Measurements from ENCODE around the gene LAMC3. TPM values are rescaled to one million over a fixed set of nuclear protein-coding genes. Genes with fewer than 3 reads are reported as not detected.

Gene LAMC3
- total RNA-seq, 2 experiments from 2014 or later: 0.66 to 1.7 TPM

- no peaks in the 10 kb centered on the region for H3K9me3 ChIP-seq (ENCODE audit: control insufficient read depth in 1 of 2, insufficient read depth in 1 of 2, low read length in 2 of 2)
- H3K9me3 Mint-ChIP-seq: no peaks in the 10 kb centered on the region
- CTCF ChIA-PET: no interaction called here
- POLR2A ChIA-PET: no interaction called here
- no peak overlapping the region for H3K4me3 Mint-ChIP-seq
- no peaks in the 10 kb centered on the region for H3K4me1 ChIP-seq (ENCODE audit: insufficient read depth, low read length)
- H3K27me3 Mint-ChIP-seq: peaks cover 5% of the 10 kb centered on the region
- no peaks in the 10 kb centered on the region for H3K36me3 ChIP-seq (ENCODE audit: insufficient read depth, low read length)
- no peaks in the 10 kb centered on the region for H3K27me3 ChIP-seq (ENCODE audit: control insufficient read depth in 1 of 2, insufficient read depth in 2 of 2, low read length in 2 of 2)
- H3K36me3 Mint-ChIP-seq (ENCODE audit: low read depth): no peaks in the 10 kb centered on the region
- H3K27ac ChIP-seq (ENCODE audit: low read depth in 1 of 2, low read length in 2 of 2): no peak overlapping the region
- no peak overlapping the region for H3K27ac Mint-ChIP-seq
- H3K4me1 Mint-ChIP-seq (ENCODE audit: low read depth): no peaks in the 10 kb centered on the region
- DNase-seq (no peak), ATAC-seq (ENCODE audit: poor library complexity) (no peak)
- no peak for TF ChIP-seq CTCF (IDR thresholded peaks at IDR 0.05)
- no peak overlapping the region for H3K4me3 ChIP-seq (ENCODE audit: low read length)
- intact Hi-C loops (cut with DNase I, micrococcal nuclease): no loop called here
Observed at GRCh38 chr9:131085370-131086122, 76.6 kb downstream of the LAMC3 start.

GRCh38 chr9:131087354-131087893 lies 78.5 kb downstream of the LAMC3 start:
- Mint-ChIP-seq H3K9me3 (no peaks in the 10 kb centered on the region), H3K27ac (no peak overlapping the region), H3K4me3 (no peak overlapping the region), H3K36me3 (ENCODE audit: low read depth) (no peaks in the 10 kb centered on the region), H3K27me3 (peaks cover 5% of the 10 kb centered on the region), H3K4me1 (ENCODE audit: low read depth) (no peaks in the 10 kb centered on the region)
- DNase-seq: no peak
- H3K9me3 ChIP-seq (ENCODE audit: control insufficient read depth in 1 of 2, insufficient read depth in 1 of 2, low read length in 2 of 2): no peaks in the 10 kb centered on the region
- no peak overlapping the region for H3K27ac ChIP-seq (ENCODE audit: low read depth in 1 of 2, low read length in 2 of 2)
- H3K4me3 ChIP-seq (ENCODE audit: low read length): no peak overlapping the region
- no peaks in the 10 kb centered on the region for H3K36me3 ChIP-seq (ENCODE audit: insufficient read depth, low read length)
- no peak for ATAC-seq (ENCODE audit: poor library complexity)
- intact Hi-C loops (cut with DNase I, micrococcal nuclease): no loop called here
- no peaks in the 10 kb centered on the region for H3K4me1 ChIP-seq (ENCODE audit: insufficient read depth, low read length)
- no peaks in the 10 kb centered on the region for H3K27me3 ChIP-seq (ENCODE audit: control insufficient read depth in 1 of 2, insufficient read depth in 2 of 2, low read length in 2 of 2)
- POLR2A ChIA-PET: no interaction called here
- CTCF ChIA-PET: no interaction called here
- no peak for TF ChIP-seq CTCF (IDR thresholded peaks at IDR 0.05)

- H3K27me3 Mint-ChIP-seq: peaks cover 16% of the 10 kb centered on the region
- Histone ChIP-seq H3K27me3 (ENCODE audit: control insufficient read depth in 1 of 2, insufficient read depth in 2 of 2, low read length in 2 of 2) (peaks cover 9 to 12% of the 10 kb centered on the region in 2 experiments), H3K4me1 (ENCODE audit: insufficient read depth, low read length) (no peaks in the 10 kb centered on the region), H3K27ac (ENCODE audit: low read depth in 1 of 2, low read length in 2 of 2) (no peak overlapping the region), H3K9me3 (ENCODE audit: control insufficient read depth in 1 of 2, insufficient read depth in 1 of 2, low read length in 2 of 2) (peaks cover 0 to 6% of the 10 kb centered on the region in 2 experiments), H3K36me3 (ENCODE audit: insufficient read depth, low read length) (no peaks in the 10 kb centered on the region), H3K4me3 (ENCODE audit: low read length) (no peak overlapping the region)
- no peak overlapping the region for H3K4me3 Mint-ChIP-seq
- H3K4me1 Mint-ChIP-seq (ENCODE audit: low read depth): no peaks in the 10 kb centered on the region
- CTCF ChIA-PET: no interaction called here
- DNase-seq (no peak), ATAC-seq (ENCODE audit: poor library complexity) (no peak)
- no peaks in the 10 kb centered on the region for H3K36me3 Mint-ChIP-seq (ENCODE audit: low read depth)
- no peak for TF ChIP-seq CTCF (IDR thresholded peaks at IDR 0.05)
- POLR2A ChIA-PET: no interaction called here
- H3K9me3 Mint-ChIP-seq: no peaks in the 10 kb centered on the region
- no peak overlapping the region for H3K27ac Mint-ChIP-seq
- intact Hi-C loops (cut with DNase I, micrococcal nuclease): no loop called here
Observed at GRCh38 chr9:131090025-131090787, 81.2 kb downstream of the LAMC3 start.
